ENCODE data around the gene SF3B2.

DNA sequence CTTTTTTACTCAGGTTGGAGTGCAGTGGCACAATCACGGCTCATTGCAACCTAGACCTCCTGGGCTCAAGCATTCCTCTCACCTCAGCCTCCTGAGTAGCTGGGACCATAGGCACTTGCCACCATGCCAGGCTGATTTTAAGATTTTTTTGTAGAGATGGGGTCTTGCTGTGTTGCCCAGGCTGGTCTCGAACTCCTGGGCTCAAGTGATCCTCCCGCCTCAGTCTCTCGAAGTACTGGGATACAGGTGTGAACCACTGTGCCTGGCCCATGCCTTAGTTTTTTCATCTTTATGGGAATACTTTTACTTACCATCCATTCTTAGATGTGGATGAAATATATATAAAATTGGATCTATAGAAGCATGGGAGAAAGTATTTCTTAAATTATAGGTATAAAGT lies 23.1 kb downstream of the SF3B2 start:
- TF ChIP-seq, protein P1, sequence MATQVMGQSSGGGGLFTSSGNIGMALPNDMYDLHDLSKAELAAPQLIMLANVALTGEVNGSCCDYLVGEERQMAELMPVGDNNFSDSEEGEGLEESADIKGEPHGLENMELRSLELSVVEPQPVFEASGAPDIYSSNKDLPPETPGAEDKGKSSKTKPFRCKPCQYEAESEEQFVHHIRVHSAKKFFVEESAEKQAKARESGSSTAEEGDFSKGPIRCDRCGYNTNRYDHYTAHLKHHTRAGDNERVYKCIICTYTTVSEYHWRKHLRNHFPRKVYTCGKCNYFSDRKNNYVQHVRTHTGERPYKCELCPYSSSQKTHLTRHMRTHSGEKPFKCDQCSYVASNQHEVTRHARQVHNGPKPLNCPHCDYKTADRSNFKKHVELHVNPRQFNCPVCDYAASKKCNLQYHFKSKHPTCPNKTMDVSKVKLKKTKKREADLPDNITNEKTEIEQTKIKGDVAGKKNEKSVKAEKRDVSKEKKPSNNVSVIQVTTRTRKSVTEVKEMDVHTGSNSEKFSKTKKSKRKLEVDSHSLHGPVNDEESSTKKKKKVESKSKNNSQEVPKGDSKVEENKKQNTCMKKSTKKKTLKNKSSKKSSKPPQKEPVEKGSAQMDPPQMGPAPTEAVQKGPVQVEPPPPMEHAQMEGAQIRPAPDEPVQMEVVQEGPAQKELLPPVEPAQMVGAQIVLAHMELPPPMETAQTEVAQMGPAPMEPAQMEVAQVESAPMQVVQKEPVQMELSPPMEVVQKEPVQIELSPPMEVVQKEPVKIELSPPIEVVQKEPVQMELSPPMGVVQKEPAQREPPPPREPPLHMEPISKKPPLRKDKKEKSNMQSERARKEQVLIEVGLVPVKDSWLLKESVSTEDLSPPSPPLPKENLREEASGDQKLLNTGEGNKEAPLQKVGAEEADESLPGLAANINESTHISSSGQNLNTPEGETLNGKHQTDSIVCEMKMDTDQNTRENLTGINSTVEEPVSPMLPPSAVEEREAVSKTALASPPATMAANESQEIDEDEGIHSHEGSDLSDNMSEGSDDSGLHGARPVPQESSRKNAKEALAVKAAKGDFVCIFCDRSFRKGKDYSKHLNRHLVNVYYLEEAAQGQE (IDR thresholded peaks at IDR 0.05; ENCODE audit: insufficient read depth in 1 of 2, low read depth in 2 of 2, low read length in 2 of 2): no peak
- TF ChIP-seq TAF1 (IDR thresholded peaks at IDR 0.05; ENCODE audit: borderline replicate concordance, insufficient read depth, low read length) (no peak), POLR2AphosphoS5 (IDR thresholded peaks at IDR 0.05; ENCODE audit: low read depth, low read length) (no peak), FOXP2 (optimal IDR thresholded peaks at IDR 0.05; ENCODE audit: borderline replicate concordance, extremely low read depth, extremely low read length, insufficient read depth) (no peak)

All from PFSK-1 (cell line).